ENCODE measurements around the gene OLFM3. TPM values are rescaled to one million over a fixed set of nuclear protein-coding genes. Genes with fewer than 3 reads are reported as not detected.

The OLFM3 gene
- total RNA-seq, 1 donor from 2014 or later = not detected

DNA sequence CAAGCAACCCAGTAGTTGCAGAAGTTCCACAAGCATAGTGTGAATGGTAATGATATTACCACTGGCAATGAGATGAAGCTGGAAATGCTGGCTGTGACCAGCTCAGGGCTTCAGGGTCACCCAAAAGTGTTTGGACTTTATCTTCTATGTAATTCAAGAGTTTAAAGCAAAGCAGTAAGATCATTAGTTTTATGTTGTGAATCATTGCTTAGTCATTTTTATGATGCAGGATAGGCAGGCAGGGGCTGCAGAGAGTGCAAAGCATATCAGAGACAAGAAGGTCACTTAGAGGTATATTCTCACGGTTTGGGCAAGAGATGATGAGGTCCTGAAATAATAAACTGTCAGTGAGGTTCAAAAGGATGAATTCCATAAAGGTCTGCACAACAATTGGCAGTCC, 147.4 kb downstream of the OLFM3 start:
- Mint-ChIP-seq H3K36me3 (ENCODE audit: low read depth) (no peaks in the 10 kb centered on the region), H3K4me1 (ENCODE audit: low read depth) (no peaks in the 10 kb centered on the region), H3K4me3 (ENCODE audit: unreplicated experiment) (no peak overlapping the region), H3K27me3 (ENCODE audit: low read depth) (peaks cover 14% of the 10 kb centered on the region), H3K27ac (ENCODE audit: unreplicated experiment) (no peak overlapping the region), H3K9me3 (ENCODE audit: low read depth) (no peaks in the 10 kb centered on the region)
- TF ChIP-seq CTCF (IDR thresholded peaks at IDR 0.05) = no peak
- DNase-seq (ENCODE audit: low spot score) = no peak

DNA sequence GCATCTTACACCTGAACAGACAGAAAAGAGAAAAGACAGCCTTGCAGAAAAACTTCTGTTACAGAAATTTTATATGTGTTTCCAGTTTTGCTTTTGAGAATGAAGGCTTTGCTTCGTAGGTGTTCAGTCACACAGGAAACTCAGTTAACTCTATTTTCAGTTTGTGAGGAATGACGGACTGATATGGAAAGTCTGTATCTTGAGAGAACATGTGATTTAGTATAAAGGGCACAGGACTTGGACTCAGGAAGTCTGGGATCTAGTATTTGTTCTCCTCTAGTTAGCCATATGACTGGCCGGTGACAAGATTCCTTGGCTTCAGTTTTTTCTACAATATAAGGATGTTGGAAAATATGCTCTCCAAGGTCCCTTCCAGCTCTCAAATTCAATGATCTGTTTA, 149.1 kb downstream of the OLFM3 start:
- DNase-seq (ENCODE audit: low spot score) = no peak
- TF ChIP-seq CTCF (IDR thresholded peaks at IDR 0.05) = no peak
- Mint-ChIP-seq H3K4me1 (ENCODE audit: low read depth) (no peaks in the 10 kb centered on the region), H3K36me3 (ENCODE audit: low read depth) (no peaks in the 10 kb centered on the region), H3K4me3 (ENCODE audit: unreplicated experiment) (no peak overlapping the region), H3K27me3 (ENCODE audit: low read depth) (peaks cover 21% of the 10 kb centered on the region), H3K9me3 (ENCODE audit: low read depth) (no peaks in the 10 kb centered on the region), H3K27ac (ENCODE audit: unreplicated experiment) (no peak overlapping the region)

GRCh38 chr1:101846820-101847219, 149.9 kb downstream of the OLFM3 start:
- Mint-ChIP-seq H3K27me3 (ENCODE audit: low read depth) (peaks cover 21% of the 10 kb centered on the region), H3K4me3 (ENCODE audit: unreplicated experiment) (no peak overlapping the region), H3K36me3 (ENCODE audit: low read depth) (no peaks in the 10 kb centered on the region), H3K4me1 (ENCODE audit: low read depth) (no peaks in the 10 kb centered on the region), H3K27ac (ENCODE audit: unreplicated experiment) (no peak overlapping the region), H3K9me3 (ENCODE audit: low read depth) (no peaks in the 10 kb centered on the region)
- no peak for TF ChIP-seq CTCF (IDR thresholded peaks at IDR 0.05)
- DNase-seq (ENCODE audit: low spot score) = no peak

DNA sequence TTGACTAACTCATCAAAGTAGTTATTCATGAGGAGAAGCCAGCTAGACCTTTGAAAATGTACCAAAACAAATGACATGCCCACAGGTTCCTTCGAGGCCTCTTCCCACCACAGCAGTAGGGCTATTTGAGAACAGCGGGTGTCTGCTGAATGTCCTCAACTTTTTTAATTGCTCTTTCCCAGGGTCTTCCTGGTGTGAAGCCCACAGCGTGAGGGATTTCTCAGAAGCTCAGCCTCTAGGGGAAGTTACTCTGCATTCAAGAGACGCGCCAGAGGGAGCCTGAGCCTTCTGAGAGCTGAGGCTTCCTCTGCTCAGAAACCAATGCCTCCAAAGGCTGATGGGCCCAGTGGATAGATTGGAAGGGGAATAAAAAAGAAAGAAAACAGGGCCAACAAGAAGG, 153.6 kb downstream of the OLFM3 start:
- no peak for DNase-seq (ENCODE audit: low spot score)
- no peak overlapping the region for H3K4me3 Mint-ChIP-seq (ENCODE audit: unreplicated experiment)
- H3K4me1 Mint-ChIP-seq (ENCODE audit: low read depth) = no peaks in the 10 kb centered on the region
- peaks cover 22% of the 10 kb centered on the region for H3K27me3 Mint-ChIP-seq (ENCODE audit: low read depth)
- H3K36me3 Mint-ChIP-seq (ENCODE audit: low read depth) = no peaks in the 10 kb centered on the region
- no peak for TF ChIP-seq CTCF (IDR thresholded peaks at IDR 0.05)
- no peak overlapping the region for H3K27ac Mint-ChIP-seq (ENCODE audit: unreplicated experiment)
- no peaks in the 10 kb centered on the region for H3K9me3 Mint-ChIP-seq (ENCODE audit: low read depth)

GRCh38 chr1:101841824-101842223, 154.9 kb downstream of the OLFM3 start:
- no peaks in the 10 kb centered on the region for H3K4me1 Mint-ChIP-seq (ENCODE audit: low read depth)
- no peaks in the 10 kb centered on the region for H3K9me3 Mint-ChIP-seq (ENCODE audit: low read depth)
- DNase-seq (ENCODE audit: low spot score) = no peak
- H3K4me3 Mint-ChIP-seq (ENCODE audit: unreplicated experiment) = no peak overlapping the region
- TF ChIP-seq CTCF (IDR thresholded peaks at IDR 0.05) = no peak
- peaks cover 16% of the 10 kb centered on the region for H3K27me3 Mint-ChIP-seq (ENCODE audit: low read depth)
- H3K27ac Mint-ChIP-seq (ENCODE audit: unreplicated experiment) = no peak overlapping the region
- no peaks in the 10 kb centered on the region for H3K36me3 Mint-ChIP-seq (ENCODE audit: low read depth)

Data from chondrocyte (in vitro differentiated cells).